NCI-H2227 (cell line): Measurements from ENCODE around the gene SAG.
A peak's percentile ranks its signal among the peaks of the same experiment; 100 is the strongest.

Source experiments
- DNase-seq: peaks from one replicate; lab custom pipeline; 2025; ENCODE audit not compliant: unreplicated experiment; lab: John Stamatoyannopoulos, UW

The SAG gene

DNA sequence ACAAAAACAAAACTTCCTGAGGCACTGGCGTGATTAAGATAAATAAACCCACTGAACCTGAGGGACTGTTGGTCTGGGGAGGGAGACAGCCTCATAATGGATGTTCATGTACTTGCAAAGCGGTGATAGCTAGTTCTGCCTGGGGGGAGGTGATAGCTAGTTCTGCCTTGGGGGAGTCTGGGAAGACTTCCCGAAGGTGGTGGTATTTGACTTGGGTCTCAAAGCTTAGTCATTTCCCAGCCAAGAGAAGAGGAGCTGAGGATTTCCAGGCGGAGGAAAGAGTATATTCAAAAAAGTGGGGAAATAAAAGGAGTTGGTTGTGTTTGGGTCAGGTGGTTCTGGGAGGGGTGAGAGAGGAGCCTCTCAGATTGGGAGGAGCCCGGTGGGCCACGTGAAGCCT lies 71.4 kb downstream of the SAG start:
- no peak for DNase-seq

DNA sequence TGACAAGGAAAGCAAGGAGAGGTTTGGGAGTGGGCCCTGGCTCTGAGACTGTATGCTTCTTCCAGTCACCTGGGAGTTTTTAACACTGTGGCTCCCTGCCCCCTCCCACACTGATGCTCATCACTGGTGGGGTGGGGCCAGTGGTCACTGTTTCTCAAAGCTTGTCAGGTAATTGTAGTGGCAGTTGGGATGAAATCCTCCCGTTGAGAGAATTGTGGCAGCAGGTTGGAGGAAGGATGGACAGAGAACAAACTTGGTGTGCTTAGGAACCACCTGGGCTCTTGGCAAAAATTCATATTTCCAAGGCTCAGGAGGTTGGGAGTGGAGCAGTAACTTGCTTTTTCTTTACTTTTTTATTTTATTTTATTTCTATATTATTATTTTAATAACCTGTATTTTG lies 71.8 kb downstream of the SAG start:
- DNase-seq, result no peak

GRCh38 chr2:233380132-233380895 lies 72.7 kb downstream of the SAG start:
- DNase-seq, result no peak

DNA sequence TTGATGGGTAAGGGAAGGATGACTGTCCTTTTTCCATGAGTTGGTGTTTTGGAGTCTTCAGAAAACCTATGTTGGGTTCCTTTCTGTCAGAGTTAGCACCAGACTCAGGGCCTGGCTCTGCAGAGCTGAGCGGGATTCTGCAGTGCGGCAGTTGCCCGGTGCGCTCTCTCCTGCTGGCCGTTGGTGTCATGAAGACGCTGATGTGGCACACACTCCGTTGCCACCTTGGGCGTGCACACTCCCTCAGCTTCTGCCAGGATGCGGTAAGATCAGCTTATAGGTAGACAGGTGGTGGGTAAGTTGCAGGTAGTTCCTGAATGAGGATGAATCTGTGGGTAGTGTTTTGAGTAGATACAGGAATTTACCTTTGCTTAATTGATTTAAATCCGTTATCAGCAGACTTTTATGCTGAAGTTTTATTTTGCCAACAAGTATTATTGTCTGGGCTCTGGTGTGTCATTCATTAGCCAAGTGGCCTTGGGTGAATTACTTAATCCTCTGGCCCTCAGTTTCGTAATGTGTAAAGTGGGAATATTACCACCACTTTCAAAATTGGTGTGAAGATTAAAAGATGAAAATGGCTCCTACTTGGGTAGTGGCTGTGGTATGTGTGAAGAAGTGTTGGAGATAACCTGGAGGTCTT lies 73.5 kb downstream of the SAG start:
- DNase-seq, result no peak

GRCh38 chr2:233381638-233381995 lies 74.0 kb downstream of the SAG start:
- DNase-seq, result no peak

- no peak for DNase-seq
Observed at GRCh38 chr2:233384015-233384414, 76.4 kb downstream of the SAG start.

DNA sequence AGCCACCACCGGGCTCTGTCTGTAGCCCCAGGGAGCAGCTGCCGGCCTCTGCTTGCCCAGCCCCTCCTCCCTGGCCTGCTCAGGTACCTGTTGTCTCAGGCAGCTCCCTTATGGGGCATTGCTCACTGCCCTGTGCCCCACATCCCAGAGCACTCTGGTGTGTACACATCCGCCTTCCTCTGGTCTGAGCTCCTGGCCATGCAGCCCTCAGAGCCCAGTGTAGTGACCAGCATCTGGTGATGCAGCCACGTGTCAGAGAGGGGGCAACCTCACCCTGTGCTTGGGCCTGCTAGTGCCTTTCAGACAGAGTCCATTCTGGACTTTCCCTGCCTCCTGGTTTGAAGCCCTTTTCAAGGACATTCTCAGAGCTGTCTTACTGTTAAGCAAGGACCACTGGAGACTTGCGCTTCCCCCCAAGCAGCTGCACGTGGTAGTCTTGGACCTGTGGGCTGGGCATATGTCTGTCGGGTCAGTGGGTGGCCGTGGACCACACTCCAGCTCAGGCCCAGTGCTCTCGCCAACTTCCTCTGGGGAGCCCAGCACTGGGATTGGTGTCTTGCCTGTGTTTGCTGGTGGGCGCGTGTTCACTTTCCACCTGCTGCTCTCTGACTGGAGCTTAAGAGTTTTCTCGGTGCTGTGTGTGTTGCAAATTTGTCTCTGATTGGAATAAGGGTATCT lies 77.3 kb downstream of the SAG start:
- no peak for DNase-seq

GRCh38 chr2:233385489-233386044 lies 78.0 kb downstream of the SAG start:
- DNase-seq, result peak; percentile 32

DNA sequence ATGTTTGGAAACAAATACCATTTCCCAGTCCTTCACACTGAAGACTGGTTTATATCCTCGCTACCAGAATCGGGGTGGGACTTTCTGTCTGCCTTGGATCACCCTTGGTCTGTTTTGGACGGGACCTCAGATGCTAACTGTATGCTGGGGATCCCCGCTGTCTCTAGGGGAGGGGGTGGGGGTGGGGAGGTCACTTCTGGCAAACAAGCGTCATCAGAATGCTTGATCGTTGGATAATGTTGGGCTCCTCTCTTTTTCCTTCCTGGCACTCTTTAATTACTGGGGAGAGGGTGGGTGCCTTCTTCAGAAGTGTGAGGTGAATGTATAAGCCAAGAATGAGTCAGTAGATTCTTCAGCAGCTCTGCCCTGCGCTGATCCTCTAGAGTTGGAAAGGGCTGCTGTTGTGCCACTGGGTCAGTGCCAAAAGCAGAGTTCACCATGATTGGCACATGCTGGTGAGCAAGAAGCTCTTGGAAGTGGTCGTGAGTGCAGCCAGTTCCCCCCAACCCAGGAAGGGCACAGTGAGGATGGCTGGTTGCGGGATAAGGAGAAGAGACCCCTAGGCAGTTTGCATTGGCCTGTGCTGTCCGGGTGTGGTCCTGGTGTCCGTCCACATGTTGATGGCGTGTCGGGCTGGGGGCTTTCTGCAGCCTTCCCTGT lies 78.9 kb downstream of the SAG start:
- no peak for DNase-seq

DNA sequence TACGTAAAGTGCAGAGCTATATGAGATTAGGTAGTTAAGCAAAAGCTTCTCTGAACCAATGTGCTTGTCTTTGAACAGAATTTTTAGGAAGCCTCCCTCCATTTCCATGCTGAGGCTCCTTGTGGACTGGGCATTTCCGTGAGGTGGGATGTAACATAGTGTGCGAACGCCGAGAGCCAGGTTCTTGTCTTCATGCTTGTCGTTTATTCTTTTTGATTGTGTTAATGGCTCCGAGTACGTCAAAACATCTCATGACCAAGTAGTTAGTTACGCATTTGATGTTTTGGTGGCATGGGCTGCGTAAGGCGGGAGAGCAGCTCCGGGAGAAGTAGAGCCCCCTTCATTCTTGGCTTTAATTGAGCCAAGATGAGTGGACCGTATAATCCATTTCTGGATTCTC lies 79.6 kb downstream of the SAG start:
- no peak for DNase-seq

GRCh38 chr2:233387667-233388528 lies 80.3 kb downstream of the SAG start:
- no peak for DNase-seq

DNA sequence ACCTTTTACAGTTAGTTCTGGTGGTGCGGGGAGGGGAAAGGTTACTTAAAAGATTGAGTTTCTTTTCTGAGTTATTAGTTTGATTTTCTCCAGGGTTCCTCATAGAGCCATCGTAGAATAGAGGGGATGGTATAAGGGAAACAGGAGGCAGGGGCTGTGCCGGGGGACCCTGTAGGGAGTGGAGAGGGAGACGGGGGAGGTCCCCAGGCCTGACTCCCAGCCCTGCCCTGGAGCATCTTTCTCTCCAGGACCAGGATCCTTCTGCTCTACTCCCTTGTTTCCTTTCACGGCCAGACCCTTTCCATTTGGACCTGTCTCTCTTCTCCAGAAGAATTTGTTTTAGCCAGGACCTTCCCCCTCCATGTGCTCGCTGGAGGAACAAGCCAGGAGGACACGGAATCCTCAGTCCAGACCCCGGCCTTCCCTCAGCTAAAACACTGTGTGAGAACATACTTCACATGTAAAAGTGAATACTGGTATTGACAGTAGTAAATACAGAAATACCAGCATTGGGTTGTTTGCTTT lies 82.0 kb downstream of the SAG start:
- no peak for DNase-seq

GRCh38 chr2:233395687-233396086 lies 88.1 kb downstream of the SAG start:
- no peak for DNase-seq
